ENCODE data around the gene XPO6. TPM values are rescaled to one million over a fixed set of nuclear protein-coding genes. Genes with fewer than 3 reads are reported as not detected.

XPO6 gene
- total RNA-seq, 2 experiments from 2014 or later, result 130 to 167 TPM

DNA sequence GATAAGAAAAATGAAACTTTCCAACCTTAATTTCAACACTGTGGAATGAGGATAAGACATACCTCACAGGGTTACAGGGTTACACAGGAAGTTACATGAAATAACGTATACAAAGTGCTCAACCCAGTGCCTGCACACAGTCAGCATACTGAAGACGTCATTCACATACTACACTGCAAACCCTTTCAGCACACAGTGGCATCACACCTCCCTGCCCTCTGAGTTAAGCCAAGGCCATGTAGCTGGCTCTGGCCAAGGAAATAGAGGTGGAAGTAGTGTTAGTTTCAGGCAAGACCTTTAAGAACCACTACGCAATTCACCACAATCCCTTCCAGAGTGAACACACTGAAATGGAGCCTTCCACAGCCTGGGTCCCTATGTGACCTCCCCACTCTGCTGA is 101.7 kb downstream of the XPO6 start:
- Histone ChIP-seq H3K9me2 (ENCODE audit: insufficient read depth, low read length) (no peaks in the 10 kb centered on the region), H3K9me3 (ENCODE audit: low read length) (no peaks in the 10 kb centered on the region), H2AFZ (ENCODE audit: low read length) (no peak overlapping the region), H3K27ac (ENCODE audit: low read depth, low read length, poor library complexity, severe bottlenecking) (no peak overlapping the region), H3K4me1 (ENCODE audit: insufficient read depth, low read length, poor library complexity, severe bottlenecking) (no peaks in the 10 kb centered on the region), H3K36me3 (ENCODE audit: insufficient read depth, low read length) (peaks cover 98% of the 10 kb centered on the region), H3K4me3 (ENCODE audit: low read depth, low read length, poor library complexity, severe bottlenecking) (no peak overlapping the region), H3K4me2 (ENCODE audit: low read length) (no peak overlapping the region), H3K79me2 (ENCODE audit: insufficient read depth, low read depth, low read length) (no peaks in the 10 kb centered on the region), H4K20me1 (ENCODE audit: insufficient read depth, low read length) (no peaks in the 10 kb centered on the region)
- CTCF ChIA-PET (ENCODE audit: unreplicated experiment), result no interaction called here
- DNase-seq (ENCODE audit: low spot score), result no peak
- intact Hi-C loops (cut with micrococcal nuclease; ENCODE audit: unreplicated experiment), result no loop called here
- POLR2A ChIA-PET, result no interaction called here
- BruUV-seq (replicated peaks), result no TSS peak
- TF ChIP-seq EZH2phosphoT487 (IDR thresholded peaks at IDR 0.05; ENCODE audit: borderline replicate concordance, low read depth, low read length), result no peak
- no peak for TF ChIP-seq CTCF (conservative IDR thresholded peaks at IDR 0.05; ENCODE audit: low read length)

- H3K9me2 ChIP-seq (ENCODE audit: insufficient read depth, low read length), result no peaks in the 10 kb centered on the region
- no peaks in the 10 kb centered on the region for H3K4me1 ChIP-seq (ENCODE audit: insufficient read depth, low read length, poor library complexity, severe bottlenecking)
- H2AFZ ChIP-seq (ENCODE audit: low read length), result no peak overlapping the region
- no peak overlapping the region for H3K4me3 ChIP-seq (ENCODE audit: low read depth, low read length, poor library complexity, severe bottlenecking)
- no peak overlapping the region for H3K27ac ChIP-seq (ENCODE audit: low read depth, low read length, poor library complexity, severe bottlenecking)
- intact Hi-C loops (cut with micrococcal nuclease; ENCODE audit: unreplicated experiment), result no loop called here
- no peak overlapping the region for H3K4me2 ChIP-seq (ENCODE audit: low read length)
- BruUV-seq (replicated peaks), result no TSS peak
- peaks cover 98% of the 10 kb centered on the region for H3K36me3 ChIP-seq (ENCODE audit: insufficient read depth, low read length)
- H3K79me2 ChIP-seq (ENCODE audit: insufficient read depth, low read depth, low read length), result no peaks in the 10 kb centered on the region
- ChIA-PET CTCF (ENCODE audit: unreplicated experiment) (no interaction called here), POLR2A (no interaction called here)
- TF ChIP-seq EZH2phosphoT487 (IDR thresholded peaks at IDR 0.05; ENCODE audit: borderline replicate concordance, low read depth, low read length) (no peak), CTCF (conservative IDR thresholded peaks at IDR 0.05; ENCODE audit: low read length) (no peak)
- H3K9me3 ChIP-seq (ENCODE audit: low read length), result no peaks in the 10 kb centered on the region
- H4K20me1 ChIP-seq (ENCODE audit: insufficient read depth, low read length), result no peaks in the 10 kb centered on the region
- no peak for DNase-seq (ENCODE audit: low spot score)
These were observed 103.0 kb downstream of the XPO6 start for GRCh38 chr16:28108590-28109247.

DNA sequence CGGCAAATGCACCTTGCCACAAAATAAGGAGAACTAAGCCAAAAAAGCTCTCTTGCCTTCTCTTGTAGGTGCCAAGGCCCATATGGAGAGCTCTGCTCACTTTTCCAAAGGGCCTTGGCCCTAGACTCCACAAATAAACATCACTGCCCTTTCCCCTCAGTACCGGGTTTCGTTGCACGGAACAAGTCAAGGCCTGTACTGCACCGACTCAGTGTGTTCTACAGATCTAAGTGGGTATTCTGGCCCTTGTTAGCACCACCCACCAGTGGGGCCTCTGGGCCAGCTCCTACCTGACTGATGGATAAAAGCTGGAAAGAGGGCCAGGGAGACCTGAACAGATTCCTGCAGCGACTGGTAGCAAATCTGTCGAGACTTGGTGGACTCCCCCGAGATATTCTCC is 104.5 kb downstream of the XPO6 start:
- BruUV-seq (replicated peaks), result no TSS peak
- Histone ChIP-seq H3K36me3 (ENCODE audit: insufficient read depth, low read length) (peaks cover 100% of the 10 kb centered on the region), H3K4me1 (ENCODE audit: insufficient read depth, low read length, poor library complexity, severe bottlenecking) (no peaks in the 10 kb centered on the region), H3K9me2 (ENCODE audit: insufficient read depth, low read length) (no peaks in the 10 kb centered on the region), H3K4me3 (ENCODE audit: low read depth, low read length, poor library complexity, severe bottlenecking) (no peak overlapping the region), H3K27ac (ENCODE audit: low read depth, low read length, poor library complexity, severe bottlenecking) (no peak overlapping the region), H3K79me2 (ENCODE audit: insufficient read depth, low read depth, low read length) (no peaks in the 10 kb centered on the region), H3K4me2 (ENCODE audit: low read length) (no peak overlapping the region), H3K9me3 (ENCODE audit: low read length) (no peaks in the 10 kb centered on the region), H4K20me1 (ENCODE audit: insufficient read depth, low read length) (no peaks in the 10 kb centered on the region), H2AFZ (ENCODE audit: low read length) (no peak overlapping the region)
- ChIA-PET POLR2A (no interaction called here), CTCF (ENCODE audit: unreplicated experiment) (interaction anchor here (0.6 kb wide), 1 partner anchor 525 kb away, joined by 3 read pairs; no protein-coding TSS in a partner anchor)
- intact Hi-C loops (cut with micrococcal nuclease; ENCODE audit: unreplicated experiment), result no loop called here
- no peak for TF ChIP-seq EZH2phosphoT487 (IDR thresholded peaks at IDR 0.05; ENCODE audit: borderline replicate concordance, low read depth, low read length)
- no peak for TF ChIP-seq CTCF (conservative IDR thresholded peaks at IDR 0.05; ENCODE audit: low read length)
- no peak for DNase-seq (ENCODE audit: low spot score)
